Glutamatergic neuron (in vitro differentiated cells): ENCODE results near the gene OTUD5. TPM values are rescaled to one million over a fixed set of nuclear protein-coding genes. Genes with fewer than 3 reads are reported as not detected.
A peak's percentile ranks its signal among the peaks of the same experiment; 100 is the strongest.

Experiments used
- DNase-seq: peaks from one replicate; pipeline ENCODE4 v3.0.0; 2022
- H3K27ac Mint-ChIP-seq: one replicate; pipeline ENCODE4 v1.8.0; 2020; ENCODE audit warnings: mild to moderate bottlenecking, mixed read lengths, inconsistent platforms; ENCODE audit not compliant: unreplicated experiment
- H3K27me3 Mint-ChIP-seq: one replicate; pipeline ENCODE4 v1.8.0; 2020; ENCODE audit warnings: mild to moderate bottlenecking, moderate library complexity, mixed read lengths, inconsistent platforms; ENCODE audit not compliant: unreplicated experiment
- H3K36me3 Mint-ChIP-seq: one replicate; pipeline ENCODE4 v1.8.0; 2020; ENCODE audit warnings: mild to moderate bottlenecking, mixed read lengths, inconsistent platforms; ENCODE audit not compliant: unreplicated experiment
- H3K4me1 Mint-ChIP-seq: one replicate; pipeline ENCODE4 v1.8.0; 2020; ENCODE audit warnings: mild to moderate bottlenecking, low read depth, mixed read lengths, inconsistent platforms; ENCODE audit not compliant: unreplicated experiment
- H3K4me3 Mint-ChIP-seq: one replicate; pipeline ENCODE4 v1.8.0; 2020; ENCODE audit warnings: mild to moderate bottlenecking, mixed read lengths, inconsistent platforms; ENCODE audit not compliant: unreplicated experiment
- H3K9me3 Mint-ChIP-seq: one replicate; pipeline ENCODE4 v1.8.0; 2020; ENCODE audit warnings: mild to moderate bottlenecking, moderate library complexity, mixed read lengths, inconsistent platforms; ENCODE audit not compliant: unreplicated experiment
- total RNA-seq: library from RNA; stranded (reverse); fragmentation: NEBNext Ultra II Directional; extraction: Animal tissue kit (Norgen Biotek cat#: 25700); gene quantifications from one replicate; pipeline ENCODE4 v1.2.1, GENCODE V29; 2021; ENCODE audit not compliant: unreplicated experiment
- TF ChIP-seq, protein P1 (sequence below): fragments of 200-600 bp; sonication (generic); IDR thresholded peaks from one replicate; pipeline ENCODE4 v1.5.0; 2021; ENCODE audit not compliant: partially characterized antibody, unreplicated experiment

Gene OTUD5
- total RNA-seq, 1 donor from 2014 or later = 68.3 TPM

DNA sequence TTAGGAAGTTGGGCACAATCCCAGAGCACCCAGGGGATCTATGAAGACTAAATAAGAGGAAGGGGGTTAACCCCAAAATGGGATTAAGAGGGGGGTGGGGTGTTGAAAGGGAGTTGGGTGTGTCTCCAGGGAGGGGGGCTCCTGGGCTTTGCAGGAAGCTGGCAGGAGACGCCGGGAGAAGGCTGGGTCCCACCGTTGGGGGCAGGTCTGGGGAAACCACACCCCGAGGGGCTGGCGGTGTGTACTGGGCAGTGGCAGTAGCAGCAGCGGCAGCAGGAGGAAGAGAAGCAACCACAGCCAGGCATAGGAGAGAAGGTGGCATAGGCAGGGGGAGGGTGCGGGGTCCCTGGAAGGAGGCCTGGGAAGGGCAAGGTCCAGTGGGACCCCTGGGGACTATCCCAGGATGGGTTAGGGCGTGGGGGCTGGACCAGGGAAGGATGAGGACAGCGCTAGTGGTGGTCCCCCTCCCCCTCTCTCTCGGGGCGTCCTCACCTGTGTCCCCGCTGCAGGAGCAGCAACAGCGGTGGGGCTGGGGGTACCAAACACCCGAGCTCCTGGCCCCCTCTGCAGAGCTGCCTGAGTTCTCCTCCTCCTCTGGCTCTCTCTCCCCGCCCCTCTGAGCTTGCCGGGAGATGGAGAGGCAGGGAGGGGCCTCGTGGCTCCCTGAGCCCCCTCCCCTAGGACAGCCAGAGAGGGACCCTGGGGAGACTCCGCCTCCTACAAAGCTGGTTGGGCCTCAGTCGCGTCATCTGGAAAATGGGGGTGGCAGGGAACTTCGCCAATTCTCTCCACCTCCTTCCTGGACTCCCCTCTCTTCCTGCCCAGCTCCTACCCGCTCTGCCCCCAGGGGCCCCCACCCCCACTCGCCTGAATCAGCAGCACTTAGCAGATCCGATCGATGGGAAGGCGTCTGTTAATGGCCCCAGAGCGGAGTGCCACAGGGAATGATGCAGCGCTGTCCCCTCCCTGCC is 14.1 kb upstream of the OTUD5 start, which contains the start of gene KCND1:
TSS of gene KCND1 (minus strand) at position 596 of the 971 bp plus-strand sequence. CDS start 1,573 bp downstream, outside the sequence.
- H3K4me1 Mint-ChIP-seq = peaks cover 10% of the 10 kb centered on the region
- H3K36me3 Mint-ChIP-seq = peaks cover 7% of the 10 kb centered on the region
- H3K27me3 Mint-ChIP-seq = peaks cover 12% of the 10 kb centered on the region
- H3K9me3 Mint-ChIP-seq = peaks cover 3% of the 10 kb centered on the region
- TF ChIP-seq, protein P1, sequence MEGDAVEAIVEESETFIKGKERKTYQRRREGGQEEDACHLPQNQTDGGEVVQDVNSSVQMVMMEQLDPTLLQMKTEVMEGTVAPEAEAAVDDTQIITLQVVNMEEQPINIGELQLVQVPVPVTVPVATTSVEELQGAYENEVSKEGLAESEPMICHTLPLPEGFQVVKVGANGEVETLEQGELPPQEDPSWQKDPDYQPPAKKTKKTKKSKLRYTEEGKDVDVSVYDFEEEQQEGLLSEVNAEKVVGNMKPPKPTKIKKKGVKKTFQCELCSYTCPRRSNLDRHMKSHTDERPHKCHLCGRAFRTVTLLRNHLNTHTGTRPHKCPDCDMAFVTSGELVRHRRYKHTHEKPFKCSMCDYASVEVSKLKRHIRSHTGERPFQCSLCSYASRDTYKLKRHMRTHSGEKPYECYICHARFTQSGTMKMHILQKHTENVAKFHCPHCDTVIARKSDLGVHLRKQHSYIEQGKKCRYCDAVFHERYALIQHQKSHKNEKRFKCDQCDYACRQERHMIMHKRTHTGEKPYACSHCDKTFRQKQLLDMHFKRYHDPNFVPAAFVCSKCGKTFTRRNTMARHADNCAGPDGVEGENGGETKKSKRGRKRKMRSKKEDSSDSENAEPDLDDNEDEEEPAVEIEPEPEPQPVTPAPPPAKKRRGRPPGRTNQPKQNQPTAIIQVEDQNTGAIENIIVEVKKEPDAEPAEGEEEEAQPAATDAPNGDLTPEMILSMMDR = no peak
- H3K27ac Mint-ChIP-seq = peak within 1 kb of the TSS; percentile 70
- peak within 1 kb of the TSS; percentile 62 for H3K4me3 Mint-ChIP-seq
- DNase-seq = peak; percentile 83

DNA sequence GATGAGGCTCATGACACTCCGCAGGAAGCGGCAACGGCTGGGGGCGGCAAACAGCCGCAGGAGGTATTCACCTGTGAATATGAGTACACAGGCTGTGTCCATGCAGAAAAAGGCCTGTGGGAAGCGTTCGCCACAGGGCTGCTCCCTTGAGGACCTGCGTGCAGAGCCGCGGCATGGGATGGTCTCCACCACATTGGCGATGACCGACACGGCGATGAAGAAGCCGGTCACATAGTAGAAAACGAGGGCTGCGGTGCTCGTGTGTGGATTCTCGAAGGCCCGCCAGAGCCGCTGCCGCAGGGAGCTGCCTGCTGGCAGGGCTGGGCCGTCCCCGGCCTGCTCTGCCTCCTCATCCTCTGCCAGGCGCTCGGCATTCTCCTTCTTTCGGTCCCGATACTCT is 12.1 kb upstream of the OTUD5 start:
- H3K27ac Mint-ChIP-seq = no peak overlapping the region
- TF ChIP-seq, protein P1 = no peak
- peaks cover 3% of the 10 kb centered on the region for H3K9me3 Mint-ChIP-seq
- no peak overlapping the region for H3K4me3 Mint-ChIP-seq
- H3K27me3 Mint-ChIP-seq = peaks cover 6% of the 10 kb centered on the region
- no peak for DNase-seq
- H3K4me1 Mint-ChIP-seq = peaks cover 10% of the 10 kb centered on the region
- peaks cover under 1% of the 10 kb centered on the region for H3K36me3 Mint-ChIP-seq

DNA sequence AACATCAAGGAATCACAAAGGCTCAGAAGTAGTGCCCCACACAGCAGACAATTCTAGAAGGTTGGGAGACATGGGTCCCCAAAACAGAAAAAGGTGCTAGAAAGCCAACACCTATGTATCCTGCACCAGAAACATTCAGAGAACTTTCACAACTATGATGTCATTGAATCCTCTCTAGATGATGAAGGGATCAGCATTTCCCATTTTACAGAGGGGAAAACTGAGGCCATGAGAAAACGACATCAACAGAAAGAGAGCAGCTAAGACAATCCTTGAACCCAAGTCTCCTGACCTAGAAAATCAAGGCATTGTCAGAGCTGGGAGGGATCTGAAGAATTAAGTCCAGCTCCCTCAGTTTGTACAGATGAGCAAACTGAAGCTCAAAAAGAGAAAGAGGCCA is 11.0 kb upstream of the OTUD5 start:
- Mint-ChIP-seq H3K4me3 (no peak overlapping the region), H3K9me3 (peaks cover 3% of the 10 kb centered on the region), H3K4me1 (peaks cover 9% of the 10 kb centered on the region), H3K27ac (no peak overlapping the region), H3K27me3 (peaks cover 5% of the 10 kb centered on the region), H3K36me3 (no peaks in the 10 kb centered on the region)
- DNase-seq = no peak
- TF ChIP-seq, protein P1 = no peak

DNA sequence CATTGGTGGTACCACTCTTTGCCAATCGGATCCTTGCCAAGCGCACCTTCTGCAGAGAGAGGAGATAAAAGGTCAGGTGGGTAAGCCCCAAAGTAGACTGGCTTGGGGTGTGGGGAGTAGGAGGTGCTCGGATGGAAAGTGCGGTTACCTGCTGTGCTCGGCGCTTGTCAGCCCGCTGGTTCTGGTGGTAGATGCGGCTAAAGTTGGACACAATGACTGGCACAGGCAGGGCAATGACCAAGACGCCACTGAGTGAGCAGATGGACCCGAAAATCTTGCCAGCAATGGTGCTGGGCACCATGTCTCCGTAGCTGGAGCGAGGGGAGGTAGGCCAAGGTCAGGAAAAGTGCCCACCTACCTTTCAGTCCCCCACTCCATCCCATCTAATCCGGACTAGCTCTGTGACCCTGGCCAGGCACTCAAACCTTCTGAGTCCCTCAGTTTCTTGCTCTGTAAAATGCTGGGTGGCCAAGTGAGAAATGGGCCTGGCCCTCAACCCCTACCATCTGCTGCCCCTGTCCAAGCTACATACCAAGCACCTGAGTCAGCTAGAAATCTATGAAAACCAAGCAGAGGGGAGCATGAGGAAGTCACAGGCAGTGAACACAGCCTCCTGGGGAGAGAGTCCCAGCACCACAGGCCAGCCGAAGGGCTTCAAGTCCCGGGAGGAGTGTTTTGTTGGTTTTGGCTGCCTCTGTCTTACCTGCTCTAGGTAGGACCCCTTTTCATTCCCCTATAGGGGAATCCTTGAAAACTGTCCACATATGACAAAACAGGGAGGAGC is 9.6 kb upstream of the OTUD5 start:
- DNase-seq = no peak
- Mint-ChIP-seq H3K27me3 (no peaks in the 10 kb centered on the region), H3K4me3 (no peak overlapping the region), H3K27ac (no peak overlapping the region), H3K9me3 (no peaks in the 10 kb centered on the region), H3K36me3 (no peaks in the 10 kb centered on the region), H3K4me1 (no peaks in the 10 kb centered on the region)
- TF ChIP-seq, protein P1 = no peak
